ENCODE results near the gene CCL15. TPM values are rescaled to one million over a fixed set of nuclear protein-coding genes. Genes with fewer than 3 reads are reported as not detected.

The CCL15 gene
- total and polyA plus RNA-seq, 2 donors from 2014 or later, result 0.82 to 22.2 TPM

DNA sequence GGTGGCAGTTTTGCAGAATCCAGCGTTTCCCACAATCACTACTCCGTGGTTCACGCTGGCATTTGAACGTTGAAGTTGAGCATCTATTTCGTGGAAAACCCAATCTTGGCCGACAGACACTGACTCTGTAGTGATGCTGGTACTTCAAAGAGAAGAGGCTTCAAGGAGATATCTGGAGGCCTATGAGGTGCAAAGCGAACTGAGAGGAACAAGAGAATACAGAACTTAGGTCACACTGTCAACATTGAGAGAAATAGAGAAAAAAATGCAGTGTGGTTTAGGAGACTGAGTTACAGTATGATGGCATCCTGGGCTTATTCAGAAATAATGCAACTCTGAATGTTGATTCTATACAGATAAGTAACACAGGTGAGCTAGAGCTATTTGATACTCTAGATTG, 36.1 kb downstream of the CCL15 start:
- intact Hi-C loops (cut with DNase I), result no loop called here
- no peak for FAIRE-seq
- H3K4me3 ChIP-seq (ENCODE audit: low read length in 3 of 3), result no peak overlapping the region
- H3K9me3 ChIP-seq (ENCODE audit: control insufficient read depth in 2 of 3, insufficient read depth in 1 of 3, low read length in 3 of 3), result no peaks in the 10 kb centered on the region
- no peaks in the 10 kb centered on the region for H3K4me1 ChIP-seq (ENCODE audit: control insufficient read depth in 2 of 3, insufficient read depth in 2 of 3, low read depth in 1 of 3, low read length in 3 of 3)
- no peaks in the 10 kb centered on the region for H3K36me3 ChIP-seq (ENCODE audit: control insufficient read depth in 2 of 3, insufficient read depth in 3 of 3, low read length in 3 of 3)
- TF ChIP-seq, protein P1, sequence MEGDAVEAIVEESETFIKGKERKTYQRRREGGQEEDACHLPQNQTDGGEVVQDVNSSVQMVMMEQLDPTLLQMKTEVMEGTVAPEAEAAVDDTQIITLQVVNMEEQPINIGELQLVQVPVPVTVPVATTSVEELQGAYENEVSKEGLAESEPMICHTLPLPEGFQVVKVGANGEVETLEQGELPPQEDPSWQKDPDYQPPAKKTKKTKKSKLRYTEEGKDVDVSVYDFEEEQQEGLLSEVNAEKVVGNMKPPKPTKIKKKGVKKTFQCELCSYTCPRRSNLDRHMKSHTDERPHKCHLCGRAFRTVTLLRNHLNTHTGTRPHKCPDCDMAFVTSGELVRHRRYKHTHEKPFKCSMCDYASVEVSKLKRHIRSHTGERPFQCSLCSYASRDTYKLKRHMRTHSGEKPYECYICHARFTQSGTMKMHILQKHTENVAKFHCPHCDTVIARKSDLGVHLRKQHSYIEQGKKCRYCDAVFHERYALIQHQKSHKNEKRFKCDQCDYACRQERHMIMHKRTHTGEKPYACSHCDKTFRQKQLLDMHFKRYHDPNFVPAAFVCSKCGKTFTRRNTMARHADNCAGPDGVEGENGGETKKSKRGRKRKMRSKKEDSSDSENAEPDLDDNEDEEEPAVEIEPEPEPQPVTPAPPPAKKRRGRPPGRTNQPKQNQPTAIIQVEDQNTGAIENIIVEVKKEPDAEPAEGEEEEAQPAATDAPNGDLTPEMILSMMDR (IDR thresholded peaks at IDR 0.05; ENCODE audit: borderline replicate concordance, extremely low read depth, insufficient read depth), result no peak
- no peak for DNase-seq
- no peaks in the 10 kb centered on the region for H3K27me3 ChIP-seq (ENCODE audit: control insufficient read depth, insufficient read depth, low read length)
- H3K9ac ChIP-seq (ENCODE audit: low read length in 3 of 3), result no peak overlapping the region
- no peak overlapping the region for H3K27ac ChIP-seq (ENCODE audit: low read depth in 2 of 2, low read length in 2 of 2)

GRCh38 chr17:35963663-35964062, 37.7 kb downstream of the CCL15 start:
- FAIRE-seq (no peak), DNase-seq (no peak)
- TF ChIP-seq, protein P1 (IDR thresholded peaks at IDR 0.05; ENCODE audit: borderline replicate concordance, extremely low read depth, insufficient read depth), result no peak
- no peak overlapping the region for H3K9ac ChIP-seq (ENCODE audit: low read length in 3 of 3)
- no peak overlapping the region for H3K27ac ChIP-seq (ENCODE audit: low read depth in 2 of 2, low read length in 2 of 2)
- no peaks in the 10 kb centered on the region for H3K9me3 ChIP-seq (ENCODE audit: control insufficient read depth in 2 of 3, insufficient read depth in 1 of 3, low read length in 3 of 3)
- intact Hi-C loops (cut with DNase I), result no loop called here
- H3K36me3 ChIP-seq (ENCODE audit: control insufficient read depth in 2 of 3, insufficient read depth in 3 of 3, low read length in 3 of 3), result no peaks in the 10 kb centered on the region
- H3K27me3 ChIP-seq (ENCODE audit: control insufficient read depth, insufficient read depth, low read length), result no peaks in the 10 kb centered on the region
- no peaks in the 10 kb centered on the region for H3K4me1 ChIP-seq (ENCODE audit: control insufficient read depth in 2 of 3, insufficient read depth in 2 of 3, low read depth in 1 of 3, low read length in 3 of 3)
- H3K4me3 ChIP-seq (ENCODE audit: low read length in 3 of 3), result no peak overlapping the region

- Histone ChIP-seq H3K36me3 (ENCODE audit: control insufficient read depth in 2 of 3, insufficient read depth in 3 of 3, low read length in 3 of 3) (no peaks in the 10 kb centered on the region), H3K9ac (ENCODE audit: low read length in 3 of 3) (no peak overlapping the region), H3K27ac (ENCODE audit: low read depth in 2 of 2, low read length in 2 of 2) (no peak overlapping the region), H3K4me1 (ENCODE audit: control insufficient read depth in 2 of 3, insufficient read depth in 2 of 3, low read depth in 1 of 3, low read length in 3 of 3) (no peaks in the 10 kb centered on the region), H3K9me3 (ENCODE audit: control insufficient read depth in 2 of 3, insufficient read depth in 1 of 3, low read length in 3 of 3) (no peaks in the 10 kb centered on the region), H3K4me3 (ENCODE audit: low read length in 3 of 3) (no peak overlapping the region), H3K27me3 (ENCODE audit: control insufficient read depth, insufficient read depth, low read length) (no peaks in the 10 kb centered on the region)
- intact Hi-C loops (cut with DNase I), result no loop called here
- no peak for DNase-seq
- TF ChIP-seq, protein P1 (IDR thresholded peaks at IDR 0.05; ENCODE audit: borderline replicate concordance, extremely low read depth, insufficient read depth), result no peak
- no peak for FAIRE-seq
Measured at GRCh38 chr17:35953720-35954119, 47.6 kb downstream of the CCL15 start.

- FAIRE-seq (no peak), DNase-seq (no peak)
- TF ChIP-seq, protein P1 (IDR thresholded peaks at IDR 0.05; ENCODE audit: borderline replicate concordance, extremely low read depth, insufficient read depth), result no peak
- no peaks in the 10 kb centered on the region for H3K36me3 ChIP-seq (ENCODE audit: control insufficient read depth in 2 of 3, insufficient read depth in 3 of 3, low read length in 3 of 3)
- intact Hi-C loops (cut with DNase I), result no loop called here
- H3K27me3 ChIP-seq (ENCODE audit: control insufficient read depth, insufficient read depth, low read length), result no peaks in the 10 kb centered on the region
- H3K27ac ChIP-seq (ENCODE audit: low read depth in 2 of 2, low read length in 2 of 2), result no peak overlapping the region
- H3K9me3 ChIP-seq (ENCODE audit: control insufficient read depth in 2 of 3, insufficient read depth in 1 of 3, low read length in 3 of 3), result no peaks in the 10 kb centered on the region
- H3K4me3 ChIP-seq (ENCODE audit: low read length in 3 of 3), result no peak overlapping the region
- no peaks in the 10 kb centered on the region for H3K4me1 ChIP-seq (ENCODE audit: control insufficient read depth in 2 of 3, insufficient read depth in 2 of 3, low read depth in 1 of 3, low read length in 3 of 3)
- H3K9ac ChIP-seq (ENCODE audit: low read length in 3 of 3), result no peak overlapping the region
Measured at GRCh38 chr17:35949401-35949800, 52.0 kb downstream of the CCL15 start.

Data from kidney (tissue), 14 donors.